GM12864 (cell line): ENCODE data around the gene MYRF.

Experiments used
- DNase-seq: peaks from one replicate; pipeline ENCODE4 v3.0.0-alpha.2; 2011; ENCODE audit warnings: low read depth
- H3K4me3 ChIP-seq: 2 replicates; pipeline ENCODE4 v1.5.1; 2011; ENCODE audit warnings: mild to moderate bottlenecking, low read depth, low read length, control low read depth
- TF ChIP-seq, protein P1 (sequence below): IDR thresholded peaks from 2 replicates; pipeline ENCODE4 v1.5.1; 2011; ENCODE audit warnings: low read depth, mild to moderate bottlenecking, moderate library complexity, low read length, control low read depth, inconsistent platforms; ENCODE audit errors: missing control alignments

The MYRF gene

DNA sequence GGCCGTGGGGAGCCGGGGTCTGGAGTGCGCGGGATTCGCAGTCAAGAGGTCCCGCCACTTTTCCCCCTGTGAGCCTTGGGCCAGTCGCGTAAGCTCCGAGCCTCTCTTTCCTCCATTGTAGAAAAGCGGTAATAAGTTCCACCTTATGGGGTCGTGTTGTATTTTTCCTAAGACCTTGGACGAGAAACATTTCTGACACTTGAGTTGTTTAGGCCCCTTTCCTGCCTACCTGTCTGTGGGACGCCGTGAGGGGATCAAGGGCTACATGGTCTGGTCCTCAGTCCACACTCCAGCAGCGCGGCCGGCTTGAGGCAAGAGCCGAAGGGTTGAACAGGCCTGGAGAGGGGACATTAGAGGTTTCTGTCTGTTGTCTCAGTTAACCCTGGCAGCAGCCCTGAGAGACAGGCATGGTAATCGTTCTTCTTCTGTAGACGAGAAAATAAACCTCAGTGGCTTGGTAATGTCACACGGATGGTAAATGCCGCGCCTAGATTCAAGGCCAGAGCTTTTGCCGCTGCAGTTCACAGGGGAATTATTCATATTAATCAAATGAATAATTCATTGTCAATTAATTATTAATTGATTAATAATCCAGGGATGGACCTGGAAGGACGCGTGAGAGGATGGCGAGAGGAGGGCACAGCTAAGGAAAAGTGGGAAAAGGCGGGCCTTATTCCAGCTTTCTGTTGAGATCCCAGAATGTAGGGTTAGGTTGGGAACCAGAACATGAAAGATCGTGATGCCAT, 40.8 kb downstream of the MYRF start:
- no peak for DNase-seq
- TF ChIP-seq, protein P1, sequence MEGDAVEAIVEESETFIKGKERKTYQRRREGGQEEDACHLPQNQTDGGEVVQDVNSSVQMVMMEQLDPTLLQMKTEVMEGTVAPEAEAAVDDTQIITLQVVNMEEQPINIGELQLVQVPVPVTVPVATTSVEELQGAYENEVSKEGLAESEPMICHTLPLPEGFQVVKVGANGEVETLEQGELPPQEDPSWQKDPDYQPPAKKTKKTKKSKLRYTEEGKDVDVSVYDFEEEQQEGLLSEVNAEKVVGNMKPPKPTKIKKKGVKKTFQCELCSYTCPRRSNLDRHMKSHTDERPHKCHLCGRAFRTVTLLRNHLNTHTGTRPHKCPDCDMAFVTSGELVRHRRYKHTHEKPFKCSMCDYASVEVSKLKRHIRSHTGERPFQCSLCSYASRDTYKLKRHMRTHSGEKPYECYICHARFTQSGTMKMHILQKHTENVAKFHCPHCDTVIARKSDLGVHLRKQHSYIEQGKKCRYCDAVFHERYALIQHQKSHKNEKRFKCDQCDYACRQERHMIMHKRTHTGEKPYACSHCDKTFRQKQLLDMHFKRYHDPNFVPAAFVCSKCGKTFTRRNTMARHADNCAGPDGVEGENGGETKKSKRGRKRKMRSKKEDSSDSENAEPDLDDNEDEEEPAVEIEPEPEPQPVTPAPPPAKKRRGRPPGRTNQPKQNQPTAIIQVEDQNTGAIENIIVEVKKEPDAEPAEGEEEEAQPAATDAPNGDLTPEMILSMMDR: no peak
- peak overlapping the region; percentile 86 for H3K4me3 ChIP-seq

DNA sequence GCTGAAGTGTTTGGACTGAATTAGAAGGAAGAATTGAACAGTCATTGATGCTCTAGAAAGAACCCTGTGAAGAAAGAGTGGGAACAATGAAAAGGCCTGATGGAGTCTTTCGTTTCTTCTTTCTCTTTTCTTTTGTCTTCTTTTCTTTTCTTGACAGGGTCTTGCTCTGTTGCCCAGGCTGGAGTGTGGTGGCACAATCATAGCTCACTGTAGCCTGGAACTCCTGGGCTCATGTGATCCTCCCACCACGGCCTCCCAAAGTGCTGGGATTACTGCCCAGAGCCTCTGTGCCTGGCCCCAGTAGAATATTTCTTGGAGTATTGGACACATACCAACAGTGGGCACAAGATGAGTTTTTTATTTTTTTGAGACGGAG, 41.4 kb downstream of the MYRF start:
- DNase-seq: no peak
- TF ChIP-seq, protein P1: no peak

DNA sequence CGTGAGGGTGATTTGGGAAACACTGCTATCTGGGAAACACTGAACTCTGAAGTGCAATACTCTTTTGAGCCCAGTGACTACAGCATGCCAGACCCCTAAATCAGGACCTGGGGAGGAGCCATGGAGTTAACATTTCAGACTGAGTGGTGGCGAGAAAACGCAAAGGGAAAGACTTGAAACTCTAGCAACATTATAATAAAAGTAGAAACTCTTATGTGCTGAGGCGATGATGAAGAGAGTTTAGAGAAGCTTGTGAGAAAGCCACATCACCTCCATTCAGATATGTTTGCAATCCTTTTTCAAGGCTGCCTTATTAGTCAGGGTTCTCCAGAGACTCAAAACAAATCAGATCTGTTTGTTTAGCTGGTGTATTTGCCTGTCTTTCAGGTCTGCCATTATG, 42.1 kb downstream of the MYRF start:
- DNase-seq: no peak
- no peak overlapping the region; the same call in 1 of the 2 replicates for H3K4me3 ChIP-seq
- TF ChIP-seq, protein P1: no peak

More for the DNA sequence above, 41.4 kb downstream of the MYRF start:
- peak overlapping the region; percentile 86 for H3K4me3 ChIP-seq

DNA sequence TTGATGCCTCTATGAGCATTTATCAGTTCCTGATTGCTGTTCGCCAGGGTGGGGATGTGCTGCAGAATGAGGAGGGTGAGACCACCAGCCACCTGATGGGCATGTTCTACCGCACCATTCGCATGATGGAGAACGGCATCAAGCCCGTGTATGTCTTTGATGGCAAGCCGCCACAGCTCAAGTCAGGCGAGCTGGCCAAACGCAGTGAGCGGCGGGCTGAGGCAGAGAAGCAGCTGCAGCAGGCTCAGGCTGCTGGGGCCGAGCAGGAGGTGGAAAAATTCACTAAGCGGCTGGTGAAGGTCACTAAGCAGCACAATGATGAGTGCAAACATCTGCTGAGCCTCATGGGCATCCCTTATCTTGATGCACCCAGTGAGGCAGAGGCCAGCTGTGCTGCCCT, 43.0 kb downstream of the MYRF start:
- TF ChIP-seq, protein P1: no peak
- no peak overlapping the region for H3K4me3 ChIP-seq
- DNase-seq: no peak

DNA sequence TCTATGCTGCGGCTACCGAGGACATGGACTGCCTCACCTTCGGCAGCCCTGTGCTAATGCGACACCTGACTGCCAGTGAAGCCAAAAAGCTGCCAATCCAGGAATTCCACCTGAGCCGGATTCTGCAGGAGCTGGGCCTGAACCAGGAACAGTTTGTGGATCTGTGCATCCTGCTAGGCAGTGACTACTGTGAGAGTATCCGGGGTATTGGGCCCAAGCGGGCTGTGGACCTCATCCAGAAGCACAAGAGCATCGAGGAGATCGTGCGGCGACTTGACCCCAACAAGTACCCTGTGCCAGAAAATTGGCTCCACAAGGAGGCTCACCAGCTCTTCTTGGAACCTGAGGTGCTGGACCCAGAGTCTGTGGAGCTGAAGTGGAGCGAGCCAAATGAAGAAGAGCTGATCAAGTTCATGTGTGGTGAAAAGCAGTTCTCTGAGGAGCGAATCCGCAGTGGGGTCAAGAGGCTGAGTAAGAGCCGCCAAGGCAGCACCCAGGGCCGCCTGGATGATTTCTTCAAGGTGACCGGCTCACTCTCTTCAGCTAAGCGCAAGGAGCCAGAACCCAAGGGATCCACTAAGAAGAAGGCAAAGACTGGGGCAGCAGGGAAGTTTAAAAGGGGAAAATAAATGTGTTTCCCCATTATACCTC, 43.6 kb downstream of the MYRF start:
- DNase-seq: no peak
- H3K4me3 ChIP-seq: no peak overlapping the region
- TF ChIP-seq, protein P1: no peak

DNA sequence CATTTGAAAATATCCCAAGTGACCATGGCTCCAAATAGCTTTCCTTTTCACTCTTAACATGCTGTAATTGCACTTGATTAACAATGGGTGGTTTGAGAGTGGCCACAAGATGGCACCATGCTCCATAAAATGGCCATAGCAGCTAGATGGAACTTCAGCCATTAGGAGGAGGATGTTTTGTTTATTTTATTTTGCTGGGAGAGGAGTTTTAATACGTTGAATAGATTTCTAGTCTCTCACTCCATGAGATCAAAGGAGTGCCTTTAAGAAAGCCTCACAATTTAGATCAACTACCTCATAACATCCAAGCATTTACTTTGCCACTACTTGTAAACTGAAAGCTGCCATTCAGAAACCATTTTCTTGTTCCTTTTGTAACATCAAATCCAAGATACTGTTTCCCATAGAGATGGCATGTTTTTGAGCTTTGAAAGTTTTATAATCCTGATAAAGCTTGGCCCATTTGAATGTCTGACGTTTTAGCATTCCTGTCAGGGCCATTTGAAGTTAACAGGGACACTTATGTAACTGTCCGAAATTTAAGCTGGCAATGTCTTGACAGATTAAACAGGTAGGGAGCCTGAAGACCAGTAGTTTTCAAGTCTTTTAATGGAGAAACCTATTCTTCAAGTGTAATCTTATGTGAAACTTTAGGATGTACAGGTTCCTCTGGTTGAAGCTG, 45.0 kb downstream of the MYRF start:
- TF ChIP-seq, protein P1: peak; percentile 66
- H3K4me3 ChIP-seq: no peak overlapping the region
- DNase-seq: peak; percentile 61
